ENCODE results near the gene GPR142. TPM values are rescaled to one million over a fixed set of nuclear protein-coding genes. Genes with fewer than 3 reads are reported as not detected.

The GPR142 gene
- total RNA-seq, 2 donors from 2014 or later: not detected

DNA sequence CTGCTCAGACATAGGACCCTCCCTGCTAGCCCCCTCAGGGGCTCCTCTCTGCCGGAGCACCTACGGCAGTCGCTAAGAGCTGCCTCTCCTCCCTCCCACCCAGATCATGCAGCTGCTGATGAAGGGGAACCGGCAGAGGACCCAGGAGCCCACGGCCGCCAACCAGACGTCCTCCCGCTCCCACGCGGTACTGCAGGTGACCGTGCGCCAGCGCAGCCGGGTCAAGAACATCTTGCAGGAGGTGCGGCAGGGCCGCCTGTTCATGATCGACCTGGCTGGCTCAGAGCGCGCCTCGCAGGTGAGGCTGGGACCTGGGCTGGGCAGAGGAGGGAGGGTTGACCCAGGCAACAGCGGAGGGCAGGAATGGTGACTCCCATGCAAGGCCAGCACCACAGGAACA lies 22.6 kb upstream of the GPR142 start:
- H3K27ac ChIP-seq: no peak overlapping the region
- H3K27me3 ChIP-seq (replicated peaks; ENCODE audit: insufficient read depth): no peaks in the 10 kb centered on the region
- H3K36me3 ChIP-seq: no peaks in the 10 kb centered on the region
- no peaks in the 10 kb centered on the region for H3K9me3 ChIP-seq
- H3K4me1 ChIP-seq (ENCODE audit: control insufficient read depth in 1 of 2, low read depth in 2 of 2): no peaks in the 10 kb centered on the region
- no peak overlapping the region for H3K4me3 ChIP-seq
- TF ChIP-seq, protein P1, sequence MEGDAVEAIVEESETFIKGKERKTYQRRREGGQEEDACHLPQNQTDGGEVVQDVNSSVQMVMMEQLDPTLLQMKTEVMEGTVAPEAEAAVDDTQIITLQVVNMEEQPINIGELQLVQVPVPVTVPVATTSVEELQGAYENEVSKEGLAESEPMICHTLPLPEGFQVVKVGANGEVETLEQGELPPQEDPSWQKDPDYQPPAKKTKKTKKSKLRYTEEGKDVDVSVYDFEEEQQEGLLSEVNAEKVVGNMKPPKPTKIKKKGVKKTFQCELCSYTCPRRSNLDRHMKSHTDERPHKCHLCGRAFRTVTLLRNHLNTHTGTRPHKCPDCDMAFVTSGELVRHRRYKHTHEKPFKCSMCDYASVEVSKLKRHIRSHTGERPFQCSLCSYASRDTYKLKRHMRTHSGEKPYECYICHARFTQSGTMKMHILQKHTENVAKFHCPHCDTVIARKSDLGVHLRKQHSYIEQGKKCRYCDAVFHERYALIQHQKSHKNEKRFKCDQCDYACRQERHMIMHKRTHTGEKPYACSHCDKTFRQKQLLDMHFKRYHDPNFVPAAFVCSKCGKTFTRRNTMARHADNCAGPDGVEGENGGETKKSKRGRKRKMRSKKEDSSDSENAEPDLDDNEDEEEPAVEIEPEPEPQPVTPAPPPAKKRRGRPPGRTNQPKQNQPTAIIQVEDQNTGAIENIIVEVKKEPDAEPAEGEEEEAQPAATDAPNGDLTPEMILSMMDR (IDR thresholded peaks at IDR 0.05): no peak
- no peak for DNase-seq (ENCODE audit: low spot score)
- ATAC-seq (ENCODE audit: insufficient number of reproducible peaks, low FRiP score, low read depth): no peak

DNA sequence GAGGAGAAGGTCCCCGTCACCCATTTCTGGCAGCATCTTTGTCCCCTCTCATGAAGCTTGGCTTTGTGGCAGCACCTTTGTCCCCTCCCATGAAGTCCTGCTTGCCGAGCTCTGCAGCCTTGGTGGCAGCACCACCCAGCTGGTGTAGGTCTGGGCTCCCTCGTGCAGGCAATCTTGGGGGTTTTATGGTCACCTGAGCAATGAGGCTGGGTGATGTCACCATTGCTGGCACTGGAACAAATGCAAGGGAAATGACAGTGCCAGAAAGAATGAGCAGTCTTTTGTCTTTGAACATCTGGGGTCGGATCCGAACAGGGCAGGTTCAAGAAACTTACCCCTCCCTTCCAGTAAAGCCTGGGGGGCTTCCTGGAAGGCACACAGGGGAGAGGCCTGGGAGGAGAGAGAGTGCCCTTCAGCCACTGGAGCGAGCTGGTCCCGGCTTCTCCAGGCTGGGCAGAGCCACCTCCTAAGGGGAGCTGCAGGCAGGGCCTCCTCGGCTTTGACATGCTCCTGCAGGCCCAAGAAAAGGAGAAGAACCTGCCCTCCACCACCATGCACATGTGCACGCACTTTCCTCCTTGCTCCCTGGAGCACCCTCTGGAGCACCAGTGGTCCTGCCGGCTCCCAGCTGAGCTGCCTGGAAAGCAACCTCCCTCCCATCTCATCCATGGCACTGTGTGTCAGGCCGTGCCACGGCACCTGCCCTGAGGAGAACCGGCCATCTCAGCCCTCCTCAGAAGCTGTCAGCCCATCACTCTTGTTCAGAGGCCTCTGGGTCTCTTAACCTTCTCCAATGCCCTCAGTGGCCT lies 21.7 kb upstream of the GPR142 start:
- TF ChIP-seq, protein P1 (IDR thresholded peaks at IDR 0.05): no peak
- no peak overlapping the region for H3K27ac ChIP-seq
- H3K9me3 ChIP-seq: no peaks in the 10 kb centered on the region
- H3K27me3 ChIP-seq (replicated peaks; ENCODE audit: insufficient read depth): no peaks in the 10 kb centered on the region
- DNase-seq (ENCODE audit: low spot score) (no peak), ATAC-seq (ENCODE audit: insufficient number of reproducible peaks, low FRiP score, low read depth) (no peak)
- H3K4me1 ChIP-seq (ENCODE audit: control insufficient read depth in 1 of 2, low read depth in 2 of 2): no peaks in the 10 kb centered on the region
- no peaks in the 10 kb centered on the region for H3K36me3 ChIP-seq
- H3K4me3 ChIP-seq: no peak overlapping the region

DNA sequence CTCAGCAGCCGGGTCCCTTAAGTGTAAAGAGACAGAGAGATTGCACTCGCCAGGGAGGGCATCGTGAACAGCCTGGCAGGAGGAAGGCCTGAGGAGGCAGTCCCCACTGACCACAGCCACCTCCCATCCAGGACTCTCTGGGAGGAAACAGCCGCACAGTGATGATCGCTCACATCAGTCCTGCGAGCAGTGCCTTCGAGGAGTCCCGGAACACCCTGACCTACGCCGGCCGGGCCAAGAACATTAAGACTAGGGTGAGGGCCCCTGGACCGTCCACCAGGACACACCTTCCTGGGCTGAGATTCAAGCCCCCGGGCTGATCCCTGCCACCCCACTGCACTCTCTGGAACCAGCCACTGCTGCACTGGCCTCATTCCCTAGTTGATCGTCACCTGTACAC lies 19.7 kb upstream of the GPR142 start:
- no peak for ATAC-seq (ENCODE audit: insufficient number of reproducible peaks, low FRiP score, low read depth)
- no peaks in the 10 kb centered on the region for H3K36me3 ChIP-seq
- H3K27ac ChIP-seq: no peak overlapping the region
- H3K27me3 ChIP-seq (replicated peaks; ENCODE audit: insufficient read depth): no peaks in the 10 kb centered on the region
- TF ChIP-seq, protein P1 (IDR thresholded peaks at IDR 0.05): no peak
- H3K4me3 ChIP-seq: no peak overlapping the region
- no peak for DNase-seq (ENCODE audit: low spot score)
- H3K4me1 ChIP-seq (ENCODE audit: control insufficient read depth in 1 of 2, low read depth in 2 of 2): no peaks in the 10 kb centered on the region
- H3K9me3 ChIP-seq: no peaks in the 10 kb centered on the region

DNA sequence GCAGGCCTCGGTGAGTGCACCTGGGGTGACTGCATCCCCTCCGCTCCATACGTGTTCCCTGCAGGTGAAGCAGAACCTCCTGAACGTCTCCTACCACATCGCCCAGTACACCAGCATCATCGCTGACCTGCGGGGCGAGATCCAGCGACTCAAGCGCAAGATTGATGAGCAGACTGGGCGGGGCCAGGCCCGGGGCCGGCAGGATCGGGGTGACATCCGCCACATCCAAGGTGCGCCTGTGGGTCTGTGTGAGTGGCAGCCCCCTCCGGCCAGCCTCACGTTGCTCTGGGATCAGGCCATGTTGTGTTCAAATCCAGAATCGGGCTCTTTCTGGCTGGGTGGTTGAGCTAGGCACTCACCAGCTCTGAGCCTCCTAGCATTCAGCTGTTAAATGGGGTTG lies 18.2 kb upstream of the GPR142 start:
- H3K27me3 ChIP-seq (replicated peaks; ENCODE audit: insufficient read depth): peaks cover 6% of the 10 kb centered on the region
- DNase-seq (ENCODE audit: low spot score) (no peak), ATAC-seq (ENCODE audit: insufficient number of reproducible peaks, low FRiP score, low read depth) (no peak)
- H3K4me1 ChIP-seq (ENCODE audit: control insufficient read depth in 1 of 2, low read depth in 2 of 2): no peaks in the 10 kb centered on the region
- no peak overlapping the region for H3K27ac ChIP-seq
- no peaks in the 10 kb centered on the region for H3K9me3 ChIP-seq
- H3K36me3 ChIP-seq: no peaks in the 10 kb centered on the region
- no peak overlapping the region for H3K4me3 ChIP-seq
- TF ChIP-seq, protein P1 (IDR thresholded peaks at IDR 0.05): no peak

- H3K4me3 ChIP-seq: no peak overlapping the region
- H3K4me1 ChIP-seq (ENCODE audit: control insufficient read depth in 1 of 2, low read depth in 2 of 2): no peaks in the 10 kb centered on the region
- no peaks in the 10 kb centered on the region for H3K9me3 ChIP-seq
- no peak for ATAC-seq (ENCODE audit: insufficient number of reproducible peaks, low FRiP score, low read depth)
- H3K27ac ChIP-seq: no peak overlapping the region
- no peak for DNase-seq (ENCODE audit: low spot score)
- H3K36me3 ChIP-seq: no peaks in the 10 kb centered on the region
- TF ChIP-seq, protein P1 (IDR thresholded peaks at IDR 0.05): no peak
- H3K27me3 ChIP-seq (replicated peaks; ENCODE audit: insufficient read depth): peaks cover 6% of the 10 kb centered on the region
Observed at GRCh38 chr17:74350486-74350885, 16.8 kb upstream of the GPR142 start.
